Neuronal stem cell (in vitro differentiated cells): Measurements from ENCODE around the gene ZBTB20.

Experiments used
- DNase-seq: peaks from one replicate; pipeline ENCODE4 v3.0.0-alpha.2; 2013; ENCODE audit warnings: low spot score
- H2AFZ ChIP-seq: one replicate; pipeline ENCODE4 v1.6.1; 2013; ENCODE audit warnings: mild to moderate bottlenecking, low read length, inconsistent platforms
- H2AK5ac ChIP-seq: 2 replicates; pipeline ENCODE4 v1.6.1; 2013; ENCODE audit warnings: low read depth, mild to moderate bottlenecking, inconsistent platforms, low read length, moderate library complexity, mixed read lengths
- H2BK120ac ChIP-seq: 2 replicates; pipeline ENCODE4 v1.6.1; 2013; ENCODE audit warnings: low read depth, mild to moderate bottlenecking, inconsistent platforms, low read length, moderate library complexity, mixed read lengths
- H2BK12ac ChIP-seq: one replicate; pipeline ENCODE4 v1.6.1; 2013; ENCODE audit warnings: low read length, inconsistent platforms
- H2BK15ac ChIP-seq: 2 replicates; pipeline ENCODE4 v1.6.1; 2013; ENCODE audit warnings: mild to moderate bottlenecking, low read length, inconsistent platforms, mixed read lengths
- H2BK5ac ChIP-seq: one replicate; pipeline ENCODE4 v1.6.1; 2013; ENCODE audit warnings: inconsistent platforms, mild to moderate bottlenecking, low read length, moderate library complexity
- H3K14ac ChIP-seq: one replicate; pipeline ENCODE4 v1.6.1; 2013; ENCODE audit warnings: low read length, inconsistent platforms
- H3K18ac ChIP-seq: 2 replicates; pipeline ENCODE4 v1.6.1; 2013; ENCODE audit warnings: low read length, inconsistent platforms
- H3K23ac ChIP-seq: 2 replicates; pipeline ENCODE4 v1.6.1; 2013; ENCODE audit warnings: low read depth, mild to moderate bottlenecking, mixed read lengths, low read length, inconsistent platforms; ENCODE audit not compliant: poor library complexity
- H3K27ac ChIP-seq: replicated peaks from 3 replicates; pipeline ENCODE4 v1.5.1; 2013; ENCODE audit warnings: low read length, inconsistent platforms
- H3K27me3 ChIP-seq, 3 experiments: 2 replicates each; pipeline ENCODE4 v1.6.1; 2013; ENCODE audit warnings: low read length in 3 of 3, mild to moderate bottlenecking in 2 of 3, inconsistent platforms in 1 of 3, low read depth in 1 of 3, mixed read lengths in 1 of 3, moderate library complexity in 1 of 3; ENCODE audit not compliant: control insufficient read depth in 3 of 3, insufficient read depth in 3 of 3
- H3K36me3 ChIP-seq, 2 donors: replicated peaks in 1 of 2; 2 replicates each; pipeline ENCODE4 v1.6.1; 2013; ENCODE audit warnings: low read length in 2 of 2; ENCODE audit not compliant: control insufficient read depth in 2 of 2, insufficient read depth in 2 of 2
- H3K4ac ChIP-seq: 2 replicates; pipeline ENCODE4 v1.6.1; 2013; ENCODE audit warnings: inconsistent platforms, mild to moderate bottlenecking, low read length, moderate library complexity
- H3K4me1 ChIP-seq, 2 donors: 1 replicate in 1 of 2; 2 replicates in 1 of 2; pipeline ENCODE4 v1.6.1; 2013; ENCODE audit warnings: low read length in 2 of 2, low read depth in 1 of 2; ENCODE audit not compliant: control insufficient read depth in 2 of 2, insufficient read depth in 1 of 2
- H3K4me2 ChIP-seq: one replicate; pipeline ENCODE4 v1.6.1; 2013; ENCODE audit warnings: mild to moderate bottlenecking, low read length, inconsistent platforms; ENCODE audit not compliant: insufficient read depth, poor library complexity, severe bottlenecking
- H3K4me3 ChIP-seq, 2 donors: 2 replicates each; pipeline ENCODE4 v1.5.1; 2013; ENCODE audit warnings: low read length in 2 of 2, mild to moderate bottlenecking in 2 of 2, inconsistent platforms in 1 of 2, moderate library complexity in 1 of 2
- H3K79me1 ChIP-seq: one replicate; pipeline ENCODE4 v1.6.1; 2013; ENCODE audit warnings: low read depth, mild to moderate bottlenecking, inconsistent platforms, low read length, moderate library complexity
- H3K9ac ChIP-seq: one replicate; pipeline ENCODE4 v1.6.1; 2013; ENCODE audit warnings: mild to moderate bottlenecking, low read depth, low read length, inconsistent platforms; ENCODE audit not compliant: poor library complexity
- H3K9me3 ChIP-seq, 2 donors: replicated peaks in 1 of 2; 2 replicates each; pipeline versions ENCODE3 to v1.6.1; 2013; ENCODE audit warnings: low read length in 2 of 2, mild to moderate bottlenecking in 2 of 2, inconsistent platforms in 1 of 2, low read depth in 1 of 2, mixed read lengths in 1 of 2, moderate library complexity in 1 of 2; ENCODE audit not compliant: control insufficient read depth in 2 of 2, insufficient read depth in 1 of 2
- H4K8ac ChIP-seq: one replicate; pipeline ENCODE4 v1.6.1; 2013; ENCODE audit warnings: low read depth, mild to moderate bottlenecking, inconsistent platforms, low read length, moderate library complexity
- H4K91ac ChIP-seq: one replicate; pipeline ENCODE4 v1.6.1; 2013; ENCODE audit warnings: low read length, low read depth, mild to moderate bottlenecking, inconsistent platforms; ENCODE audit not compliant: poor library complexity
- WGBS, 2 donors: extraction: QIAGEN DNeasy Blood & Tissue Kit; methylation state at CpG; one replicate each; pipeline ENCODE4 v1.1.7; 2013; ENCODE audit warnings: missing lambda C conversion rate in 2 of 2, mixed read lengths in 1 of 2; ENCODE audit not compliant: insufficient read length in 2 of 2, insufficient replicate concordance in 1 of 2; ENCODE audit errors: extremely low coverage in 2 of 2; 5-methylcytosine and 5-hydroxymethylcytosine counted together

The ZBTB20 gene

GRCh38 chr3:114939920-114940319 lies 207.2 kb downstream of the ZBTB20 start:
- no peak overlapping the region for H3K18ac ChIP-seq
- no peak overlapping the region for H2BK12ac ChIP-seq
- H3K27ac ChIP-seq: no peak overlapping the region
- H3K27me3 ChIP-seq: no peaks in the 10 kb centered on the region
- no peak overlapping the region for H2AFZ ChIP-seq
- H3K4me3 ChIP-seq: no peak overlapping the region
- no peak overlapping the region for H2BK5ac ChIP-seq
- H2AK5ac ChIP-seq: no peak overlapping the region
- no peaks in the 10 kb centered on the region for H3K36me3 ChIP-seq
- no peak overlapping the region for H3K4ac ChIP-seq
- no peaks in the 10 kb centered on the region for H3K4me1 ChIP-seq
- H2BK120ac ChIP-seq: no peak overlapping the region
- H4K8ac ChIP-seq: no peak overlapping the region
- H2BK15ac ChIP-seq: no peak overlapping the region
- no peak overlapping the region for H4K91ac ChIP-seq
- no peak overlapping the region for H3K9ac ChIP-seq
- no peaks in the 10 kb centered on the region for H3K9me3 ChIP-seq
- no peak overlapping the region for H3K23ac ChIP-seq
- no peaks in the 10 kb centered on the region for H3K79me1 ChIP-seq
- no peak overlapping the region for H3K14ac ChIP-seq
- no peak for DNase-seq
- H3K4me2 ChIP-seq: no peak overlapping the region

- Histone ChIP-seq H3K79me1 (no peaks in the 10 kb centered on the region), H3K9me3 (no peaks in the 10 kb centered on the region), H2BK120ac (no peak overlapping the region), H3K14ac (no peak overlapping the region), H3K4me2 (no peak overlapping the region), H3K36me3 (no peaks in the 10 kb centered on the region), H3K4me3 (no peak overlapping the region), H3K23ac (no peak overlapping the region), H2BK12ac (no peak overlapping the region), H3K9ac (no peak overlapping the region), H3K18ac (no peak overlapping the region), H2BK15ac (no peak overlapping the region), H3K4ac (no peak overlapping the region), H3K27ac (no peak overlapping the region), H3K4me1 (no peaks in the 10 kb centered on the region), H3K27me3 (no peaks in the 10 kb centered on the region), H4K8ac (no peak overlapping the region), H4K91ac (no peak overlapping the region), H2BK5ac (no peak overlapping the region), H2AFZ (no peak overlapping the region), H2AK5ac (no peak overlapping the region)
- WGBS, 2 donors: no CpG with 5 or more reads among the region's 1 CpG
- DNase-seq: no peak
These were observed 213.7 kb downstream of the ZBTB20 start for GRCh38 chr3:114933407-114933806.

GRCh38 chr3:114929971-114930732 lies 216.9 kb downstream of the ZBTB20 start:
- H3K18ac ChIP-seq: peak overlapping the region; percentile 44
- H2AK5ac ChIP-seq: no peak overlapping the region
- no peak overlapping the region for H2AFZ ChIP-seq
- no peak overlapping the region for H2BK12ac ChIP-seq
- no peaks in the 10 kb centered on the region for H3K9me3 ChIP-seq
- H2BK5ac ChIP-seq: no peak overlapping the region
- H3K4me2 ChIP-seq: no peak overlapping the region
- H2BK15ac ChIP-seq: no peak overlapping the region
- H3K14ac ChIP-seq: no peak overlapping the region
- no peak for DNase-seq
- H3K23ac ChIP-seq: no peak overlapping the region
- no peaks in the 10 kb centered on the region for H3K36me3 ChIP-seq
- no peaks in the 10 kb centered on the region for H3K4me1 ChIP-seq
- H3K27me3 ChIP-seq: no peaks in the 10 kb centered on the region
- H3K4ac ChIP-seq: no peak overlapping the region
- no peak overlapping the region for H3K9ac ChIP-seq
- no peak overlapping the region for H3K27ac ChIP-seq
- no peak overlapping the region for H4K91ac ChIP-seq
- H3K79me1 ChIP-seq: no peaks in the 10 kb centered on the region
- H4K8ac ChIP-seq: no peak overlapping the region
- H2BK120ac ChIP-seq: no peak overlapping the region
- WGBS, 2 donors: no CpG with 5 or more reads among the region's 21 CpGs
- no peak overlapping the region for H3K4me3 ChIP-seq

- H2AFZ ChIP-seq: no peak overlapping the region
- no peak overlapping the region for H2AK5ac ChIP-seq
- H3K36me3 ChIP-seq: no peaks in the 10 kb centered on the region
- H3K9ac ChIP-seq: no peak overlapping the region
- no peak overlapping the region for H2BK12ac ChIP-seq
- H2BK5ac ChIP-seq: no peak overlapping the region
- no peak overlapping the region for H2BK120ac ChIP-seq
- no peak overlapping the region for H3K4me3 ChIP-seq
- WGBS, 2 donors: no CpG with 5 or more reads among the region's 2 CpGs
- no peak overlapping the region for H4K91ac ChIP-seq
- H3K27me3 ChIP-seq: no peaks in the 10 kb centered on the region
- DNase-seq: no peak
- H3K14ac ChIP-seq: no peak overlapping the region
- H3K4me2 ChIP-seq: no peak overlapping the region
- H3K27ac ChIP-seq: no peak overlapping the region
- no peaks in the 10 kb centered on the region for H3K4me1 ChIP-seq
- no peaks in the 10 kb centered on the region for H3K9me3 ChIP-seq
- H4K8ac ChIP-seq: no peak overlapping the region
- H2BK15ac ChIP-seq: no peak overlapping the region
- no peak overlapping the region for H3K23ac ChIP-seq
- no peak overlapping the region for H3K18ac ChIP-seq
- no peaks in the 10 kb centered on the region for H3K79me1 ChIP-seq
- H3K4ac ChIP-seq: no peak overlapping the region
These were observed 218.0 kb downstream of the ZBTB20 start for GRCh38 chr3:114928989-114929640.
